HG03066 (cell line): ENCODE measurements around the gene MGARP.

Experiments used
- ATAC-seq: cut with Tn5 transposase; IDR thresholded peaks from one replicate; pipeline ENCODE4 v1.9.1; 2021; ENCODE audit warnings: low read depth; ENCODE audit not compliant: unreplicated experiment

MGARP gene

GRCh38 chr4:139246166-139246565 is 33.9 kb downstream of the MGARP start:
- ATAC-seq: no peak

- no peak for ATAC-seq
Observed at GRCh38 chr4:139245590-139245989, 34.4 kb downstream of the MGARP start.

GRCh38 chr4:139243448-139244365 is 36.3 kb downstream of the MGARP start:
- ATAC-seq: no peak

GRCh38 chr4:139242511-139243051 is 37.4 kb downstream of the MGARP start:
- no peak for ATAC-seq

GRCh38 chr4:139241784-139242151 is 38.3 kb downstream of the MGARP start:
- ATAC-seq: no peak

GRCh38 chr4:139241086-139241783 is 38.8 kb downstream of the MGARP start:
- ATAC-seq: no peak

GRCh38 chr4:139239127-139239772 is 40.8 kb downstream of the MGARP start:
- ATAC-seq: no peak

GRCh38 chr4:139234253-139234652 is 45.8 kb downstream of the MGARP start:
- no peak for ATAC-seq

GRCh38 chr4:139229534-139230039 is 50.4 kb downstream of the MGARP start:
- no peak for ATAC-seq

- ATAC-seq: no peak
Observed at GRCh38 chr4:139227729-139228404, 52.2 kb downstream of the MGARP start.

- no peak for ATAC-seq
Observed at GRCh38 chr4:139223682-139224317, 56.2 kb downstream of the MGARP start.

GRCh38 chr4:139222215-139222614 is 57.8 kb downstream of the MGARP start:
- ATAC-seq: no peak

- ATAC-seq: no peak
Observed at GRCh38 chr4:139221687-139222086, 58.3 kb downstream of the MGARP start.

GRCh38 chr4:139219450-139220055 is 60.5 kb downstream of the MGARP start:
- ATAC-seq: no peak
